ENCODE results near the gene RNASE1.
"Not testable (repeated sequence)": the region's sequence is repeated elsewhere in the genome, so short reads cannot be mapped to it uniquely, and the experiment has no call there.

RNASE1 gene

GRCh38 chr14:20802341-20803084 lies at the start of gene RNASE1:
TSS of gene RNASE1 (minus strand) at chr14:20802844. CDS start at chr14:20802068, 776 bp downstream.
- DNase-seq = no peak

DNA sequence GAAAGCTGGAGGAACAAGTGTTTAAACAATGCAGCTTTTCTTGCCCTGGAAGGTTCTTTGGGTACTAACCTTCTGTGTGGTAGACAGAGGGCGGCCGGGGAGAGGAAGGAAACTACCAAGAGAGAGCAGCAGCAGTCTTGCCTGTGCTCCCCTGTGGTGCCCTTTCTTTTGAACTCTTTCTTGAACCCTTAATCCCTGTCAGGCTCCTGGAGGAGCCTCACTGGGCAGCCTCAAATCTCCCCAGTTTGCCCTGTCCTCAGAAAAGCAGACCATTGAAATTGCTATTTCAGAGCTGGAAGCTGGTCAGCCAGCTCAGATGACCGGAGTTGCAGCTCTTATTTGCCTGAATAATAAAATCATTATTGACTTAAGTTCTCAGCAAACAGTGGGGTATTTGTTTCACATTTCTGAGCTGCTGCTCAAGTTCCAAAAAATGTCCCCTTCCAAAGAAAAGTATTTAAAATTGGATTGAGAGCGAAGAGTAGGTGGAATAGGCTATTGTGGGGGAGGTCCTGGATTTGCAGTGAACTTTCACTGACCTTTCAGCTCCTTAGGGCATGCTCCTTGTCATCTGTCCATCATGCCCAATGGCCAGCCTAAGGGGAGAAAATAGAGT lies 46.4 kb upstream of the RNASE1 start:
- DNase-seq = no peak

- no peak for DNase-seq
These were observed 45.8 kb upstream of the RNASE1 start for GRCh38 chr14:20848316-20848954.

GRCh38 chr14:20846560-20846959 lies 43.9 kb upstream of the RNASE1 start:
- DNase-seq = no peak

- DNase-seq = no peak
These were observed 38.5 kb upstream of the RNASE1 start for GRCh38 chr14:20841096-20841495.

DNA sequence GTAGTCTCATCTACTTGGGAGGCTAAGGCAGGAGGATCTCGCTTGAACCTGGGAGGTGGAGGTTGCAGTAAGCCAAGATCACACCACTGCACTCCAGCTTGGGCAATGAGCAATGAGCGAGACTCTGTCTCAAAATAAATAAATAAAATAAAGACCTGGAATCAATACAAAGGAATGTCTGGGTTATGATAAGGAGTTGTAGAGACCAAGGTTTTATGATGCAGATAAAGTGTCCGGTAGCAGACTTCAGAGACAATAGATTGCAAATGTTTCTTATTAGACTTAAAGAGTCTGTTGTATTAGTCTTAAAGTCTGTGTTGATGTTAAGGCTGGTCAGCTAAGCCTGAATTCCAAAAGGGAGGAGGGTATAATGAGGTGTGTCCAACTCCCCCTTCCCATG lies 35.2 kb upstream of the RNASE1 start:
- DNase-seq = no peak

DNA sequence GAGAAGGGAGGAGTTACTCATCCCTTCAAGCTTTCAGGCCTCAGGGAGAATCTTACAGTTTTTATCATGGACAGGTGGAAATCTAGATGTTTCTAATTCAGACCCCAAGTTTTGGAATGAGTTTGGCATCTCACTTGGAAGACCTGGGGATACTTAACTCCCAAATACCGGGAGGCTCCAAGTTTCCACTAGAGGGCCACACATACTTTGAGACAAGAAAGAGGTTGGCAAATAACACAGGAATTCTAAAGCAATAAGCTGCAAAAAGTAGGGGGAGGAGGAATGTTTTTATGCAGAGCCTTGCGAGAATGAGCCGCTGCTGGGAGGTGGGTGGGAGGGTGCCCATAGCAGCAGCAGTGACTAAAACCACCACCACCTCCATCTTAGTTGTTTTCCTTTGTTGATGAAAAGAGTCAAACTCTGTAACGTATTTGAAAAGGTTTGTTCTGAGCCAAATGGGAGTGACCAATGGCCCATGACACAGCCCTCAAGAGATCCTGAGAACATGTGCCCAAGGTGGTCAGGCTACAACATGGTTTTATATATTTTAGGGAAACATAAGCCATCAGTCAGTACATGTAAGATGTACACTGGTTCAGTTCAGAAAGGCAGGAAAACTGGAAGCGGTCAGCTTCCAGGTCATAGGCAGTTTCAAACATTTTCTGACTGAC lies 34.2 kb upstream of the RNASE1 start:
- DNase-seq = no peak

- no peak for DNase-seq
These were observed 32.3 kb upstream of the RNASE1 start for GRCh38 chr14:20834899-20835298.

DNA sequence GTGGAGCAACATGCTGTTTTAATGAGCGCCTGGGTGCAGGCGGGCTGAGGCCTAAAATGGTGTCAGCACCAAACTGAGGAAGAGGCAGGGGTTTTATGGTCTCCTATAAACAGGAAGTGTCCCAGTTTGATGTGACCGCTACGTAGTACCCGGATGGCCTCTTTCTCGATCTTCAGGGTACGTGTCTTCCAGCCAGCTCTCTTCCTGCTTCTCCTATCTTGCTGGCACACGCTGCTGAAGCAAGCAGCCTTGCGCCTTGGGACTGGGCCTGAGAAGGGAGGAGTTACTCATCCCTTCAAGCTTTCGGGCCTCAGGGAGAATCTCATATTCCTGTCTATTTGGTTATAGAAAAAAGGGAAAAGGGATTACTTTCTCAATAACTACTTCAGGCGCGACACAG lies 28.2 kb upstream of the RNASE1 start:
- DNase-seq = no peak

- not testable (repeated sequence) for DNase-seq
These were observed 25.5 kb upstream of the RNASE1 start for GRCh38 chr14:20828024-20828694.

GRCh38 chr14:20827326-20827725 lies 24.7 kb upstream of the RNASE1 start:
- DNase-seq = no peak

DNA sequence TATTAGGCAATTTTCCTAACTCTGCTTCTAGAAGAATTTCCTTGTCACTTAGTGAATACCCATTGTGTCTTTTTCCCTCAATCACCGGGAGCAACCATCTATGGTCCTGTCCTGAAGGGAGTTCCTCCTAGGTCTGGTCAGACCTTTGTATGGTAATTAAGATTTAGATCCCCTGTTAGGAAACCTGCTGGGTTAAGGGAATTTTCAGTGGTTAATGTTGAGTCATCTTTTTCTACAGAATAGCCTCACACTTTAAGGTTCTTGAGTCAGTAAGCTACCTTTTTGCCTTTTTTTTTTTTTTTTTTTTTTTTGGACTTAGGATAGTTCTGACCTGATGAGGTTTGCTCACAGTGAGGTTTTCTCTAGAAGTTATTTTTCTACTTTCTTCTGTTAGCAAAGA lies 24.0 kb upstream of the RNASE1 start:
- DNase-seq = not testable (repeated sequence)

DNA sequence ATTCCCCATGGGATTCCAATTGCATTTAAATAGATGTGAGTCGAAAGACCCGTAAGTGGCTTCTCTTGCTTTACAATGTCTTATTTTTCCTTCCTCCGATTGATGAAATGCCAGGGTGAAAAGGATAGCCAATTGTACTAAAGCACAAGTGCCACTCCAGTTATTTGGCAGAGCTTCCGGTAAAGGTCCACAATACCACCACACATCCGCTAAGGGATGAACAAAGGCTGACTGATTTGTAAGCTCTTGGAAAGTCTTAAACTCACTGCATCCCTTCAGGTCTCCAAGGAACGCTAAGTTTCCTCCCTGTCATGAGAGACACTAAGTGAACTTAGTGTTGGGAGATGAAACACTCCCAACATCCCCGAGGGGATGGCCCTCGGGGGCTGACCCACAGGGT lies 21.2 kb upstream of the RNASE1 start:
- DNase-seq = no peak

- not testable (repeated sequence) for DNase-seq
These were observed 19.0 kb upstream of the RNASE1 start for GRCh38 chr14:20821521-20822108.

DNA sequence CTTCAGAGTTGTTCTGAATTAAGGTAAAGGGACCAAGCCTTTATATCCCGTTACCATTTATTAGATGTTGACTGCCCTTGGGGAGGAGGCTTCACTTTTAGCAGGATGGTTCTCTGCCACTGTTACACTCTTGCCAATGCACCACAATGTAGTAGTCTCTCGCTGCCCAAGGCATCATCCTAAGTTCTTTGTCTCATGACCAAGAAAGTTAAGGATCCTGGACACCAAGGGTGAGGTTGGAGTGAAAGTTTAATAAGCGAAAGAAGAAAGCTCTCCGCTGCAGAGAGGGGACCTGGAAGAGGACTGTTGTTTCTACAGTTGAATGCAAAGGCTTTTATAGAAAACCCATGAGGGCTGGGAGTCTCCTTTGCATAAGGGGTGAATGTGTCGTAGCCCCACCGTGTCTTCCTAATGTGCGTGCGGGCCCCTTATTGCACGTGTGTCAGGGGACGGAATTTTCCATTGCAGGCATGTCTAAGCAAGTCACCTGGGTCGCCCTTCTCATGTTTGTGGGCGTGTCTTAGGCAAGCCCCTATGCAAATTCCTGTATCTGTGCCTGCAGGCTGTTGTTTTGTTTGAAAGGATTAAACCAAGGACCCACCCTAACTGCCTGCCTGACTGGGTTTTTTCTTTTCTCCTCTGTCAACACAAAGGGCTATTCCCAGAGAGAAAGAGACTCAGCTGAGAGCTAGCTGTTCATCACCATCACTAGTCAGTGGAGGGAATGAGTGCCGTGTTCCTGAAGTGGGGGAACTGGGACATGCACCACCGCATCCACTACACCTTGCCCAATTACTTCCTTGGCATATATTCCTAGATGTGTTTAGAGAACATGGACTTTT lies 17.6 kb upstream of the RNASE1 start:
- DNase-seq = no peak

DNA sequence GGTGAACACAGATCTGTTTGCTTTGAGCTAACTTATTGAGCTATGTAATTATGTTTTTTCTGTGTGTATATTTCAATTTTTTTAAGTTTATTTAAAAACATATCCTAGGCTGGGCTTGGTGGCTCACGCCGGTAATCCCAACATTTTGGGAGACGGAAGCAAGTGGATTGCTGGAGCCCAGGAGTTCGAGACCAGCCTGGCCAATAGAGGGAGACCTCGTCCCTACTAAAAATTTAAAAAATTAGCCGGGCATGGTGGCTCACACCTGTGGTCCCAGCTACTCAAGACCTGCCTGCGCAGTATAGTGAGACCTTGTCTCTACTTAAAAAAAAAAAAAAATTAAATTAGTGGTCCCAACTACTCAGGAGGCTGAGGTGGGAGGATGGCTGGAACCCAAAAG lies 16.2 kb upstream of the RNASE1 start:
- DNase-seq = no peak

DNA sequence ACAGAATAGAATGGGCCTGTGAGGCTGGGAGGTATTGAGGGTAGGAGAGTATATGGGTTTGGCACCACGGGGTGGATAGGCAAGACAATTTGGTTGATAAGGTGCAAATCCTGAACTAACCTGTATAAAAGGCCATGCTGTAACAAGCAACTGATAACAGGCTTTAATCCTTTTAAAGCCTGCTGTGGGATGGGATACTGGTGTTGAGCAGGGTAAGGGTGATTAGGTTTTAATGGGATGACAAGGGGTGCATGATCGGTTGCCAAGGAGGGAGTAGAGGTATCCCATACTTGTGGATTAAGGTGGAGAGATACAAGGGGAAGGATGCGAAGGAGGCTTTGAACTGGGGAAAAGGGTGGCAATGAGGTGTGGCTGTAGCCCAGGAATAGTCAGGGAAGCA lies 13.3 kb upstream of the RNASE1 start:
- not testable (repeated sequence) for DNase-seq

- no peak for DNase-seq
These were observed 9.6 kb upstream of the RNASE1 start for GRCh38 chr14:20811986-20812975.

DNA sequence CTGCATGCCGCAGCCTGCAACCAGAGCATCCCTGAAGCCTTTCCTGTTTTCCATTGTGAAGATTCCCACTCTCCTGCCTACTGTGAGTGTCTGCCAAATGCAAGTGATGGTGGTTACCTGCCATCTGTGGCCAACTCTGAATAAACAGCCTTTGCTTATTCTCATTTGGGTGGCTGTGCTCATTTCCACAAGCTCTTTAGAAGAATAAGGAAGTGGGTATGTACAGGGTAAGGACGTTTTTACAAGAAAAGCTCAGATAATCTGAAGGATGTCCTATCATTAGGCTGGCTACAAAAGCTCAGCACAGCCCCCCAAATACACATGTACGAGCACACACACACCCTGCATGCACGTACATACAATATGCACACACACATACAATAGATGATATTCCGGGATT lies 7.3 kb upstream of the RNASE1 start:
- no peak for DNase-seq

GRCh38 chr14:20808162-20808483 lies 5.5 kb upstream of the RNASE1 start:
- DNase-seq = no peak

All from NCI-H345 (cell line).